Measurements from ENCODE around the gene BMP7.

- TF ChIP-seq, protein P1, sequence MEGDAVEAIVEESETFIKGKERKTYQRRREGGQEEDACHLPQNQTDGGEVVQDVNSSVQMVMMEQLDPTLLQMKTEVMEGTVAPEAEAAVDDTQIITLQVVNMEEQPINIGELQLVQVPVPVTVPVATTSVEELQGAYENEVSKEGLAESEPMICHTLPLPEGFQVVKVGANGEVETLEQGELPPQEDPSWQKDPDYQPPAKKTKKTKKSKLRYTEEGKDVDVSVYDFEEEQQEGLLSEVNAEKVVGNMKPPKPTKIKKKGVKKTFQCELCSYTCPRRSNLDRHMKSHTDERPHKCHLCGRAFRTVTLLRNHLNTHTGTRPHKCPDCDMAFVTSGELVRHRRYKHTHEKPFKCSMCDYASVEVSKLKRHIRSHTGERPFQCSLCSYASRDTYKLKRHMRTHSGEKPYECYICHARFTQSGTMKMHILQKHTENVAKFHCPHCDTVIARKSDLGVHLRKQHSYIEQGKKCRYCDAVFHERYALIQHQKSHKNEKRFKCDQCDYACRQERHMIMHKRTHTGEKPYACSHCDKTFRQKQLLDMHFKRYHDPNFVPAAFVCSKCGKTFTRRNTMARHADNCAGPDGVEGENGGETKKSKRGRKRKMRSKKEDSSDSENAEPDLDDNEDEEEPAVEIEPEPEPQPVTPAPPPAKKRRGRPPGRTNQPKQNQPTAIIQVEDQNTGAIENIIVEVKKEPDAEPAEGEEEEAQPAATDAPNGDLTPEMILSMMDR (conservative IDR thresholded peaks at IDR 0.05): no peak
- no peak for TF ChIP-seq EZH2 (IDR thresholded peaks at IDR 0.05; ENCODE audit: low read depth)
Measured at GRCh38 chr20:57147185-57147584, 119.3 kb downstream of the BMP7 start.
